HG03060 (cell line): ENCODE measurements around the gene CYRIA.
A peak's percentile ranks its signal among the peaks of the same experiment; 100 is the strongest.

Experiments
- ATAC-seq: cut with Tn5 transposase; IDR thresholded peaks from one replicate; pipeline ENCODE4 v1.9.1; 2021; ENCODE audit warnings: low read depth, moderate number of reproducible peaks; ENCODE audit not compliant: unreplicated experiment

CYRIA gene

DNA sequence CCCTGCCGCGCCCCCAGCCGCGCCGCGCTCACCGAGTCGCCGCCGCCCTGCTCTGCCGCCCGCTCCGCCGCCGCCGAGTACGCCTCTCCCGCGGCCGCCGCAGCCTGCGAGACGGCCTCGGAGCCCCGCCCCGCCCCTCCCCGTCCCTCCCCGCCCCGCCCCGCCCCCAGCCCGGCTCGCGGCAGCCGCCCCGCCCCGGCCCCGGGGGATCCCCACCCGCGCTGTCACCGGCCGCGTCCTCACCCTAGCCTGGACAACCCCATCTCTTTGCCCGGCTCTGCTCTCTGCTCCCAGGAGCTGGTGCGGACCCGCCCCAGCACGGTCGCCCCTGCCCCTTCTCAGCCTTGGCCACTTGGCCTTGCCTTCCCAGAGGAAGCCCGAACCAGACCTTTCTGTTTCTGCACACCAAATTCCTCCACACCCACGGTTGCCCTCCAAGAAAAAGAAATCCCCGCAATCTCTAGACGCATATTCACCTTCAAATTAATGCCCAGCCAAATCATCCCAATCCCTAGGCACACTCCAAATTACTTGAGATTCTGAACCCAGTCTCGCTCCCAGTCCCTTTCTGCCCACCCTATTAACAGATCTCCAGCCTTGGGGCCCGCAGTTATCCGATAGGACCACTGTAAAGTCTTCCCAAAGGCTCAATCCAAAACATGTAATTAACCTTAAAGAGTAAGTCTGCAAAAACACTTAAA, at the start of gene CYRIA:
CYRIA (minus strand) TSS at position 87 of the 701 bp plus-strand sequence. CDS start 77,715 bp downstream, outside the sequence.
- no peak for ATAC-seq

DNA sequence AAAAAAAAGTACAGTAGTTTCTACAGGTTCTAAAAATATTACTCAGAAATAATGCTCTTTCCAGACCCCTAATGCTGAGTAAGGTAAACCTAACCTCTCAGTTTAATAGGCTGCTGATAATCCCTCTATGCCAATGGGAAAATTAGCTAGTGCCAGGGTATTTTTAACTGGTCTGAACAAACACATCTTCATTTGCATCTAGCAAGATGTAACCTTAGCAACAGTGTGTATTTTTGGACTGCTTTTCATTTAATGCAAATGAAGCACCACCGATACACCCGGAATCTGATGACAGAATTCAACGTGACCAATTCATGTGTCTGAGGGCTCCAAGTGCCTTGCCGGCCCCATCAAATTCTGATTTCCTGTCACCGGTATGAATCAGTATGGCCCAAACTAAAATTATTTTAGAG, 47.4 kb upstream of the CYRIA start:
- peak; percentile 91 for ATAC-seq

DNA sequence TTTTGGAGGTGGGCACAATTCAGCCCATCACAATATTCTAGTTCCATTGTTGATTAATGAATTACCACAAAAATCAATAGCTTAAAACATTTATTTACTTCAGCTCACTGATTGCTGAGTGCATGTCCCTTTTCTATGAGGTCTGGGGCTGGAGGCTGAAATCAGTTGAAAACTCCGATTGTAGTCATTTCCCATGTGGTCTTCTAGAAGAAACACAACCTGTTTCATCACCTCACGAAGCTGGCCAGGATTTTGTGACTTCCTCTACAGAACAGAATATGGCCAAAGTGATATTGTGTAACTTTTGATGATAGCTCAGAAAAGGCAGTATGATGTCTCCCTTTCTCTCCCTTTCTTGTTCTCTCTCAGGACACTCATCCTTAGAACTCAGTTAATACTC, 44.1 kb upstream of the CYRIA start:
- no peak for ATAC-seq

DNA sequence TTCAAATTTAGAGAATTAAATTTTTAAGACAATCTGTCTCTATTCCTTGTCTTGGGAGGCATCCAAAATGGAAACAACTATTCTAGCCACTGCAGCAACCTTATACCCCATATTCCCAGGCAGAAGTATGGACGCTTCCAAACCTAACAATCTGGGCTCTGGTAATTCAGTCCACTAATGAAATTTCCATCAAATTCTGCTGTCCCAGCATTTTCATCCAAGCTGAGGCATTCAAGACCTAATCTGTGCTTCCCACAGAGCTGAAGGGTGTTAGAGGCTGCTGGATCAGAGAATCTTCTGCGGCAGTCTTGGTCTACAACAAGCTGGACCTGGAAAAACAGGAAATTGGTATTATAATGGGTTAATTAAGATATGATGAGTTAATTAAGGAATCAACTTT, 42.5 kb upstream of the CYRIA start:
- ATAC-seq: no peak

DNA sequence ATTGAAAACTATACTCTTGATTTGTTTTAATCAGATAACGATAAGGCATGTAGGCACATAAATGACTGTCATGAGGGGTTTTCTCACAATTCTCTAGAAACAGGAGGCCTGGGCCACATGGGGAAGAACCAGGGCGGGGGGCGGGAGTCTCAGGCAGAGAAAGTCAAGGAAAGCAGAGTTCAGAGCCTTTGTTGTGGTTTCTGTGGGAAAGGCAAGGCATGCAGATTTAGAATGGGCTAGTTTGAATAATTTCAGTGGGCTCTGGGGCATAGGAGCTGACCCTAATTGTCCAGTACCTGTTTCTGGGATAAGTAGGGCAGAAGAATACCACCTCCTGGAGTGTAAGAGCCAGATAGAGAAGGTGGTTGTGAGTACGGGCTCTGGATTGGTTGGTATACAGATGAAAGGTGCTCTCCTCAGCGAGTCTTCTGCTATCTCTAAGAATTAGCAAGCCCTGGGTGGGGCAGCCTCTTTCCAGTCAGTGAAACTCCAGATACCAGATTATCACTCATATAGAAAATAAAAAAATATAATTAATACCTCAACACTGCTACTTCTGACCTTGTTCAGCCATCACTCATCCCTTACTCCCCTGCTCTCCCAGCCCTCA, 41.5 kb upstream of the CYRIA start:
- no peak for ATAC-seq

DNA sequence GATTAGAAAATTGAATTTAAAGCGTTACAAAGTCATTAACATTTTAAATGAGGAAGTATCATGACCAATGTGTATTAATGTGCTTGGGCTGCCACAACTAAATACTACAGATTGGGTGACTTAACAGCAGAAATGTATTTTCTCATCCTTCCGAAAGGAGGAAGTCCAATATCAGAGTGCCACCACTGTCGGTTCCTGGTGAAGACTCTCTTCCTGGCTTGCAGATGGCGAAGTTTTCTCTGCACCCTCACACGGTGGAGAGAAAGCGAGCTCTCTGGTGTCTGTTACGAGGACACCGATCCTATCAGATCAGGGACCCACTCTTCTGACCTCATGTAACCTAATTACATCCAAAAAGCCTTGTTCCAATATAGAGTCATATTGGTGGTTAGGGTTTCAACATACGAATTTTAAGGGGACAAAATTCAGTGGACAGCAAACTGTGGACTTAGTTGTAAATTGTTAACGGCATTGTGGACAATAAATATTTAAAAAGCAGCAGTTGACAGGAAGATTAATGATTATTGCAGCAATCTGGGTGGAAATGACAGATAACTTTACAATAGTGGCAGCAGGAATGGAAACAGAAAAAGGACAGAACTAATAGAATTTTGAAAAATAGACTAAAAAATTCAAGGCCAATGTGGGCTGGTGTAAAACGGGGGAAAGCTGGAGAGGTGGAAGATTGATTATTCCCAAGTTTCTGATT, 35.1 kb upstream of the CYRIA start:
- no peak for ATAC-seq

DNA sequence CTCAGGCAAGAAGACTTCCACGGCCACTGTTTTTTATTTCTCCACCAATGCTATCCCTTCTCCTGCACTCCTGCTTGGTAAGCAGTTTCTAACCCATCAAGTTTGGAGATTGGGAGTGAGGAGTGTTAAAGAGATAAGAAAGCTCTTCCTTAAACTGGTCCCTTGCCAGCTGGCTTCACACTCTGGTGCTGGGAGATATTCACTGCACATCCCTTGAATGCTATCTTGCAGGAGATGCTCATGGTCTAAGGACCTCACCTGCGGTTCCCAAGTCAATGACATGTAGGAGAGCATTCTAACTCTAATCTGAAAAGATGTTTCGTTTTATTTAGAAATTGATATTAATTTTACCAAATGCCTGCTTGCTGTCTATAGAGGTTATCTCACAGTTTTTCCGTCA, 28.2 kb upstream of the CYRIA start:
- no peak for ATAC-seq

DNA sequence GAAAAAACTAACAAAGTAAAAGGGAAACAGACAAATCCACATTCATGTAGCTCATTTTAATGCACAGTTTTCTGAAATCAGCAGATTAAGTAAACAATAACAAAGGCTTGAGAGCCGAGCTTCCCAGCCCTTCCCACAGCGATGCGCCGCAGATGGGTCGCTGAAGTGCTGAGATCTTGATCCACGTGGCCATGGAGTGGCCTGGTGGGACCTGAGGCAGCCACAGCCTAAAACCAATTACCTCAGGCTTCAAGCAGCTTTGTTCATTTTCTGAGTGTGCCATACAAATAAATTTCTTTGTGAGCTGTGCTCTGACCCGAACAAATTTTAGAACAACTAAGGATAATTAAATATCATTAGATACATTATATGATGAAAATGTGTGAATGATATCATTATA, 25.6 kb upstream of the CYRIA start:
- ATAC-seq: no peak

DNA sequence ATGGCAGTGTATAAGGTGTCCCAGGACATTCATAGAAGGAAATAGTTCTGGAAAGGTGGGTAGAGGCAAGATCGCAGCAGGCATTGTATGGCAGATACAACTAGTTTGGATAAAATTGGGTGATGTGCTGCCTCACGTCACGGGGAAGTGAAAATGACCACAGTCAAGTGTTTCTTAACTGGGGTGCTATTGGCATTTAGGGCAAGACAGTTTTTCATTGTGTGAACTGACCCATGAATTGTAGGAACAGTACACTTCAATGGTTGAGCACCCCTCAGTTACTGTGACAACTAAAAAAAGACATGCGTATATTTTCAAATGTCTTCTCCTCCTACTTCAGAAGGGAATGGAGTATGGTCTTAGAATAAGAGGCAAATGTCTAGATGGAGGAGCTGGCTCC, 22.3 kb upstream of the CYRIA start:
- no peak for ATAC-seq

DNA sequence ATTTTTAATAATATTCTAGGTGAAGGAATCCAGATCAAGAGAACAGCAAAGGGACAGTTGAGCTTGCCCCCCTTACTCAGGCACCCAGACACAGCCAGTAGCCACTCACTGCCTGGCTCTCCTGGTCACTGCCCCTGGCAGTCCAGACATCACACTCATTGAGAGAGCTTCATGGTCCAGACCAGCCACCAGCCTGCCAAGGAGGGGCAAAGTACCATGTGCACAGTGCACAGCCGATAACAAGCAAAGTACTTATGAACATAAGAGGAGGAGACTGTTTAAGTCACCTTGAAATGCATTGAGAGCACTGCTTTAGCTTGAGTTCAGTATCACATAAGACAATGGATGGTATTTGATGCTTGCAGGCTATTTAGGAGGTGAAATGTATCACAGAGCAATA, 21.6 kb upstream of the CYRIA start:
- no peak for ATAC-seq

DNA sequence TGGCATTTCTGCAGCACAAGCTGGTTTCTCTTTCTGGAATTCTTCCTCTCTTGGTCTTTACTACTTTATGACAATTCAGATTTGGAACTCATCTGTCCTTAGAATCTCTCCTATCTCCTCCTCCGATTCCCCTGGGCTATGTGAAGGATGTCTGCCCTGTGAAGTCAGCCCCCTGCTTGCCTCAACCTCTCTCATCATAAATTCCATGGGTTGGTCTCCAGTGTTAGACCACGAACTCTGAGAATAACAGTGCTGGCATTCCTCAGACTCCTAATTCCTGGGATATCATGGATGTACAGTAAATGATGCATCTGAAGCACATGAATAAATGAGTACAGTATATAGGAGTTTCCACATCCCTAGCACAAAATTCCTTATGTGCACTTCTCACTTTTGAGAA, 21.0 kb upstream of the CYRIA start:
- no peak for ATAC-seq

DNA sequence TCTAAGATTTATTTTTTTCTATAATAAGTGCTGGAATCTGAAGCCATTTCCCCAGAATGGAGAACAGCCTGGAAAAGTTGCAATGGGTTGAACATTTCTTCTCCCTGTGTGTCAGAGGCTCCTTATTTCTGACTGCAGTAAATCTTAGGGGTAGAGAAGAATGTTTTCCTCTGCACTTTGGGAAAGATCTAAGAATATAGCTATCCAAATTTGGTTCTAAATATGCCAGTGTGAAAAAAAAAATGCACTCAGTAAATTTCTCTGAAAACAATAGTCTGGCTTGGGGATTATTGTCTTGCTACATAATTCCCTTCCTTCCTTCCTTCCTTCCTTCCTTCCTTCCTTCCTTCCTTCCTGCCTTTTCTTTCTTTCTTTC, 19.7 kb upstream of the CYRIA start:
- no peak for ATAC-seq

DNA sequence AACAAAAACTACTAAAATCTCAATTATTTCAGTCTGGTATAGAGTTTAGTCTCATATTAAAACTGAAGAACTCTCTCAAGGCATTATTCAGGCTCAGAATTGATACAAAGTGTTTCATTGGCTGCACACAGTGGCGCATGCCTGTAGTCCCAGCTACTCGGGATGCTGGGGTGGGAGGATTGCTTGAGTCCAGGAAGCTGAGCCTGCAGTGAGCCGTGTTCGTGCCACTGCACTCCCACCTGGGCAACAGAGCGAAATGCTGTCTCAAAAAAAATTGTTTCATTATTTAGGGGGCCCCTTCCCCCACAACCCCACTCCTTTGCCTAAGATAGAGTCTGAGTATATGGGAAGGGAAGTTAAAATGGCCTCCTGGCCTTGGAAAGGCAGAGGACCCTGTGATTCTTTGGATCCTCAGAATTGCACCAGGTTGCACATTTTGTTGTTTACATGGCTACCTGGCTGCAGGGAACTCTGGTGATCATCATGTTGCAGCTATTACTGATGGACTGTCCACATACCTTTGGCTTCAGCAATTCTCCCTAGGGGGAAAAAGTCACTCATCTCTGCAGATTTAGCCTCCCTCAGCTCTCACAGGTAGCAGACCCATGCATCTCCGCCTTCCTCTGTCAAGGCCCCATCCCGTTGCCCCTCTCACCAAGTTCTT, 19.2 kb upstream of the CYRIA start:
- ATAC-seq: no peak

DNA sequence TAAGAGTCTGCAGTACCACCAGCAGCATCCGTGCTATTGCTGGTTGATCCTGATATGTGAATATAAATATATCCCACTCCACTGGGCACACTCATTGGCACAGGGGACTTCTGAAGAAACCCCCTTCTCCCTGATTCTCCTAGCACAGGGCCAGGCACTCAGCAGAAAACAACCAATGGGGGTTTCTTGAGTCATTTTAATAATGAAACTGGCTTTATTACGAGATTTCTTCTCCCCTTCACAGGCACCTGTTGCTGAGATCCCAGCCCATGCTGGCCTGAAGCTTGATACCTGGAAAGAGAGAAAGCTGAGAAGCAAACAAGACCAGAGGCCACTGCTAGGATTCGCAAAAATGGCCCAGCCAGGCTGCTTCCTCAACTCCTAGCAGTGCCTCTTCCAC, 17.9 kb upstream of the CYRIA start:
- ATAC-seq: no peak

DNA sequence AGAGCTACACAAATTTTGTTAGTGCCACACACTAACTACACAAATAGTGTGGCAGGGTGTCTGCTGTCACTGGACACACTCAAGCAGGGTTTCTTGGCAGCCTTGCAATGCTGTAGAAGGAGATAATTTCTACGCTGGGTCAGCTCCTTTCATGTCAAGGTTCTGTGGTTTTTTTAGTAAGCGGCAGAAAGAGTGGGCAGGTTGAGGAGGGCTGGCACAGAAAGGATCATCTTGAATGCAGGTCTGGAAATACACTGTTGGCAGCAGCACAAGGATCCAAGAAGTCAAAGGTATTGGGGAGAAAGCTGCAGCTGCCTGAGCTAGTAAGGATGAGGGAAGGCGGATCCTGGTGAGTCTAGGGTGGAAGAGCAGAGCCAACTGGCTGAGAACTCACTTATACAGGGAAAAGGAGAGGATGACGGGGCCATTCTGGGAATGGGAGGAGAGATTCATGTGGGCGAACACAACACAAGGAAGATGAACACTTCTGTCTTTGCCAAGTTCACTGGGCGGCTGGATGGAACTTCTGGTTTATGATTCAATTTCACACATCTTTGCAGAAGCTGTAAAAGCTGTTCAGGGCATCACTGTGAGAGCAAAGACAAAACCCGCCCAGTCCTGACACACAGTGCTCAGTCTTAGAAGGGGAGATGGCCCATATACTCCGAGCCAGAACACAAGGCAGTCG, 16.9 kb upstream of the CYRIA start:
- no peak for ATAC-seq

DNA sequence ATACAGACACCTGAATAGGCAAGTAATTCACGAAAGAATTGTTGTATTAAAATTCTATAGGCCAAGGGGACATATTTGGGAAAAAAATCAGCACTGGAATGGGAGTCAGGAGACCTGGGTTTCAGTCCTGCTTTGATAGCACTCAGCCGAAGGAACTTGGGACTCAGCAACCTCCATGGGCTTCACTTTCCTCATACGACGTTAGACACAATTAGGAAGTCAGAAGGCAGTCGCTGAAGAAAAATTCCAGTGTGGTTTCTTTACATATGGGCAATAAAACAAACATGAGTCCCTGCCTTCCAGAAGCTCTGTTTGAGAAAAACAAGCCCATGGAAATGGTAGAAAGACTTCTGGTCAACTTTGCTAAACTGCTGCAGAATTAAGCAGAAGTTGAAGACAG, 15.1 kb upstream of the CYRIA start:
- ATAC-seq: no peak

DNA sequence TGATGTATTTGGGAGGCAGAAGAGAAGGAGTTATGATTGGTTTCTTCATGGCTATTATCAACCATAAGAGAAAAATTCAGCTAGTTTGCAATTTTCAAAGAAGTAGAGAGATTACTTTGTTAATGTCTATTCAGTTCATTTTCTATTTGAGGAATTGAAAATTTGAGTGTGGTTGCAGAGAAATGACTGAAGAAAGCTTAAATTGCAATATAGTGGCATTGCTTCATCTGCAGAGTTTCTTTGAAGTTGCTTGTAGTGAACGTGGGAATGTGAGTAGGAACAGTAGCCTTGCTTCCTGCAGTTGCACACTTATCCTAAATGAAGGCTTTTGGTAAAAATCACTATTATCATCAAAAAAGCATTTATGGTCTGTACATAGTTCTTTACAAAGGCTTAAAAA, 14.7 kb upstream of the CYRIA start:
- ATAC-seq: no peak

DNA sequence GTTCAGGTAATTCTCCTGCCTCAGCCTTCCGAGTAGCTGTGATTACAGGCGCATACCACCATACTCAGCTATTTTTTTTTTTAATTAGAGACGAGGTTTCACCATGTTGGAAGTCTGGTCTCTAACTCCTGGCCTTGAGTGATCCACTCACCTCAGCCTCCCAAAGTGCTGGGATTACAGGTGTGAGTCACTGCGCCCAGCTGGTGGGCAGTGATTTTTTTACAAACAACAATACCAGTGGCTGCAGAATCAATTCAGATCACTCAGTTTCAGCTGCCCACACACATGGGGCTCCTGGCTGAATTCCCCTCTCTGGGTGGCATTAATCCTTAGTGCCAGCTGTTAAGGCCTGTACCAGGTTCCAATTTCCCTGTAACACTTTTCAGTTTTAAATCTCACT, 13.3 kb upstream of the CYRIA start:
- no peak for ATAC-seq

DNA sequence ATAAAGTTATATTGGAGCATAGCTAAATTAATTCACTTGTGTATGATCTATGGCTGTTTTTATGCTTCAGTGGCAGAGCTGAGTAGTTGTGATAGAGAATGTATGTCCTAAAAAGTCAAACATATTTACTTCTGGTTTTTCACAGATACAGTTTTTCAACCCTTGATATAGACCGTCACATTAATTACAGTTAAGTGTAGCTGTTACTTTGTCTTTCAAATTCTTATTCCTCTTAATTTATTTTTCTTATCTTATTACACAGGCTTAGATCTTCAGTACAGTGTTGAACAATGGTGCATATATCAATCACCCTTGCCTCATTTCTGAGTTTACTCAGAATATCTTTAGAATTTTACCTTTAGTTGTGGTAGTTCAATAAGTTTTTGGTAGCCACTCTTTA, 12.2 kb upstream of the CYRIA start:
- ATAC-seq: no peak

DNA sequence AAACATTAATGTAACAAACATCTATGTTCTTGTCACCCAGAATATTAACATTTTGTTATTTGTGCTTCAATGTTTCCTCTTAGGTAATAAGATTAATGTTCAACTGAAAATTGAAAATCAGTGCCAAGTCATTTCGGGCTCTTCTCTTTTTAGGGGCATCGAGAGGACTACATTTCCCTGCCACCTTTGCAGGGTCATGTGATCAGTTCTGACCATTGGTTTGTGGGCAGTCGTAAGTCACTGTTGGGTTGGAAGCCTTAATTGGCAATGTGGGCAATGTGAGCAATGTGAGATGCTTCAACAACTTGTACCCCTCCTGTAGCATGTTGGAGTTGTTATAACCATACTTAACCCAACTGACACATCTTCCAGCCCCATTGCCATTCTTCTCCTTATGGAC, 10.1 kb upstream of the CYRIA start:
- ATAC-seq: no peak

DNA sequence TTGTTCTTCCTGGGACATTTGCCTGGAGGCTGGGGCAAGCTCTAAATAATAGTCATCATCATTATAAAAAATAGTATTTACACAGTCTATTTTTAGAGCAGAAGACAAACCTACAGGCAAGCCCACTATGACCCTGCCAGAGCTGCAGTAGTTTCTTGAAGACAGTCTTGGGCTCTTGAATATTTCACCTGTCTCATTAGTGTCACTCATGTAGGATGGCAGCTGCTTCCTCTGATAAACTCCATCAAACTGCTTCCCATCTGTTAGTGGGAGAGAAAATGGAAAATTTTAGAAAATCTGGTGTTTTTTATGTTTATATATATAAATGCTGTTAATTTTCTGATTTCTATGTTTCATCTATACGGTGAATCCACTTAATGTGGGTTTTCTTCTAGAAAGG, 8.5 kb upstream of the CYRIA start:
- ATAC-seq: no peak
